ENCODE data around the gene RPAIN.

RPAIN gene

GRCh38 chr17:5381542-5381941 is 38.4 kb upstream of the RPAIN start:
- no peak for TF ChIP-seq CTCF (IDR thresholded peaks at IDR 0.05; ENCODE audit: low read length, missing control alignments)
- H3K4me3 ChIP-seq (replicated peaks; ENCODE audit: low read depth, low read length) = no peak overlapping the region
- no peak for DNase-seq (ENCODE audit: low read depth)

GRCh38 chr17:5391678-5392077 is 28.3 kb upstream of the RPAIN start:
- no peak overlapping the region for H3K4me3 ChIP-seq (replicated peaks; ENCODE audit: low read depth, low read length)
- no peak for TF ChIP-seq CTCF (IDR thresholded peaks at IDR 0.05; ENCODE audit: low read length, missing control alignments)
- no peak for DNase-seq (ENCODE audit: low read depth)

GRCh38 chr17:5396612-5397011 is 23.4 kb upstream of the RPAIN start:
- TF ChIP-seq CTCF (IDR thresholded peaks at IDR 0.05; ENCODE audit: low read length, missing control alignments) = no peak
- H3K4me3 ChIP-seq (replicated peaks; ENCODE audit: low read depth, low read length) = no peak overlapping the region
- no peak for DNase-seq (ENCODE audit: low read depth)

- H3K4me3 ChIP-seq (replicated peaks; ENCODE audit: low read depth, low read length) = no peak overlapping the region
- no peak for DNase-seq (ENCODE audit: low read depth)
- no peak for TF ChIP-seq CTCF (IDR thresholded peaks at IDR 0.05; ENCODE audit: low read length, missing control alignments)
Measured at GRCh38 chr17:5399767-5400166, 20.2 kb upstream of the RPAIN start.

GRCh38 chr17:5405400-5405799 is 14.6 kb upstream of the RPAIN start:
- H3K4me3 ChIP-seq (replicated peaks; ENCODE audit: low read depth, low read length) = no peak overlapping the region
- no peak for TF ChIP-seq CTCF (IDR thresholded peaks at IDR 0.05; ENCODE audit: low read length, missing control alignments)
- DNase-seq (ENCODE audit: low read depth) = no peak

- no peak overlapping the region for H3K4me3 ChIP-seq (replicated peaks; ENCODE audit: low read depth, low read length)
- no peak for TF ChIP-seq CTCF (IDR thresholded peaks at IDR 0.05; ENCODE audit: low read length, missing control alignments)
- DNase-seq (ENCODE audit: low read depth) = no peak
Measured at GRCh38 chr17:5408186-5408585, 11.8 kb upstream of the RPAIN start.

GRCh38 chr17:5410594-5411272 is 9.2 kb upstream of the RPAIN start:
- H3K4me3 ChIP-seq (replicated peaks; ENCODE audit: low read depth, low read length) = no peak overlapping the region
- DNase-seq (ENCODE audit: low read depth) = no peak
- no peak for TF ChIP-seq CTCF (IDR thresholded peaks at IDR 0.05; ENCODE audit: low read length, missing control alignments)

Data from fibroblast of pulmonary artery (primary cell).